ENCODE data around the gene FBH1.

DNA sequence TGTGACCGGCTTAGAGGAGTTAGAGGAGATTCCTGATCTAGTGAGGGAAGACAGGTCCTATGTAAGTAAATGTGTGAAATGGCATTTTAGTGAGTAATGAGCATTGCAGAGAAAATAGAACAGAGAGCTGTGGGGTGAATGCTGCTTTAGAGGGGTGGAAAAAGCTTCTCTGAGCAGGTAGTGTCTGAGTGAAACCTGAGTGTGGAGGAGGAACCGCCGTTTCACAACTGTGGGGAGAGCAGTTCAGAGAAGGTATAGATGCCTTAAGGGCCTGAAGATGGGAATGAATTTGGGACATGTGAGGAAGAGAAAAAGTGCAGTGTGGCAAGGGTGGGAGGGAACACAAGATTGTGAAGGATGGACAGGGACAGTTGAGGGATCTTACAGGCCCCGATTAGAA lies 21.6 kb downstream of the FBH1 start:
- TF ChIP-seq CHD2 (IDR thresholded peaks at IDR 0.05; ENCODE audit: borderline replicate concordance, low read depth, low read length): no peak
- TF ChIP-seq BACH1 (IDR thresholded peaks at IDR 0.05; ENCODE audit: borderline replicate concordance): no peak
- TF ChIP-seq SMC3 (IDR thresholded peaks at IDR 0.05; ENCODE audit: borderline replicate concordance, low read length): no peak
- TF ChIP-seq, protein P1, sequence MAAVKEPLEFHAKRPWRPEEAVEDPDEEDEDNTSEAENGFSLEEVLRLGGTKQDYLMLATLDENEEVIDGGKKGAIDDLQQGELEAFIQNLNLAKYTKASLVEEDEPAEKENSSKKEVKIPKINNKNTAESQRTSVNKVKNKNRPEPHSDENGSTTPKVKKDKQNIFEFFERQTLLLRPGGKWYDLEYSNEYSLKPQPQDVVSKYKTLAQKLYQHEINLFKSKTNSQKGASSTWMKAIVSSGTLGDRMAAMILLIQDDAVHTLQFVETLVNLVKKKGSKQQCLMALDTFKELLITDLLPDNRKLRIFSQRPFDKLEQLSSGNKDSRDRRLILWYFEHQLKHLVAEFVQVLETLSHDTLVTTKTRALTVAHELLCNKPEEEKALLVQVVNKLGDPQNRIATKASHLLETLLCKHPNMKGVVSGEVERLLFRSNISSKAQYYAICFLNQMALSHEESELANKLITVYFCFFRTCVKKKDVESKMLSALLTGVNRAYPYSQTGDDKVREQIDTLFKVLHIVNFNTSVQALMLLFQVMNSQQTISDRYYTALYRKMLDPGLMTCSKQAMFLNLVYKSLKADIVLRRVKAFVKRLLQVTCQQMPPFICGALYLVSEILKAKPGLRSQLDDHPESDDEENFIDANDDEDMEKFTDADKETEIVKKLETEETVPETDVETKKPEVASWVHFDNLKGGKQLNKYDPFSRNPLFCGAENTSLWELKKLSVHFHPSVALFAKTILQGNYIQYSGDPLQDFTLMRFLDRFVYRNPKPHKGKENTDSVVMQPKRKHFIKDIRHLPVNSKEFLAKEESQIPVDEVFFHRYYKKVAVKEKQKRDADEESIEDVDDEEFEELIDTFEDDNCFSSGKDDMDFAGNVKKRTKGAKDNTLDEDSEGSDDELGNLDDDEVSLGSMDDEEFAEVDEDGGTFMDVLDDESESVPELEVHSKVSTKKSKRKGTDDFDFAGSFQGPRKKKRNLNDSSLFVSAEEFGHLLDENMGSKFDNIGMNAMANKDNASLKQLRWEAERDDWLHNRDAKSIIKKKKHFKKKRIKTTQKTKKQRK (IDR thresholded peaks at IDR 0.05; ENCODE audit: low read depth, low read length): no peak

Measured in GM12878 (cell line).